CD4-positive, alpha-beta T cell treated with Interleukin-10 for 1 hour (primary cell): Measurements from ENCODE around the gene HOXD12.

Source experiments
- DNase-seq: peaks from one replicate; pipeline ENCODE4 v3.0.0-alpha.2; 2020

The HOXD12 gene

DNA sequence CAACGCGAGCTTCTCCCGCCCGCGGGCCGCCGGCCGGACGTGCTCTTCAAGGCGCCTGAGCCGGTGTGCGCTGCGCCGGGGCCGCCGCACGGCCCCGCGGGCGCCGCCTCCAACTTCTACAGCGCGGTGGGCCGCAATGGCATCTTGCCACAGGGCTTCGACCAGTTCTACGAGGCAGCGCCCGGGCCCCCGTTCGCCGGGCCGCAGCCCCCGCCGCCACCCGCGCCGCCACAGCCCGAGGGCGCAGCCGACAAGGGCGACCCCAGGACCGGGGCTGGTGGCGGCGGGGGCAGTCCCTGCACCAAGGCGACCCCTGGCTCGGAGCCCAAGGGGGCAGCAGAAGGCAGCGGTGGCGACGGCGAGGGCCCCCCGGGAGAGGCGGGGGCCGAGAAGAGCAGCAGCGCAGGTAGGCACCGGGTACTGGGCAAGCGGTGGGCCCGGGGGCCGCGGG is 8.2 kb downstream of the HOXD12 start:
- DNase-seq = no peak

DNA sequence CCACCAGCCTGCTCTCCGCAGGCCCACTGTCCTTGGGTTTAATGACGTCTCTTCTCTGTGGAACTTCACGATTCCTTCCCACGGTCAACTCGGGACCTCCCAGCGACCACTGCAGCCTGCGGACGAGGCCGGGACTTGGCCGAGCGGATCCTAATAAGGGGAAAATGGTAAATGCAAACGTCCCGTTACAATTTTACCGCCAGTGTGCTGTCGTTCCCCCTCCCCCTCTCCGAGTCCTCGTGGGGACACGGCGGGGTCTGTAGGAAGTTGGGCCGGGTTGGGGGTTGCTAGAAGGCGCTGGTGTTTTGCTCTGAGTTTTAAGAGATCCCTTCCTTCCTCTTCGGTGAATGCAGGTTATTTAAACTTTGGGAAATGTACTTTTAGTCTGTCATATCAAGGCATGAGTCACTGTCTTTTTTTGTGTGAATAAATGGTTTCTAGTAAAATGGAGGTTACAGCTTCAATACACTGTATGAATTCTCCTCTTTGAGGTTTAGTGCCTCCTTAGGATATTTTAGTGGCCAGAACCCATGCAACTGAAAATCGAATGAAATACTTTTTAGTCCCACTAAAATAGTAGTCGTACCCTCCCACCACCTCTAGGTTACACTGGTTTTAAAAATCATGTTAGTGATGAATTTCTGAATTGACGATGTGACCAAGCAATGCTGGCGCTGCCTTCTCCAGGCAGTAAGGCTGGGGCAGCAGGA is 9.8 kb downstream of the HOXD12 start:
- DNase-seq = no peak

DNA sequence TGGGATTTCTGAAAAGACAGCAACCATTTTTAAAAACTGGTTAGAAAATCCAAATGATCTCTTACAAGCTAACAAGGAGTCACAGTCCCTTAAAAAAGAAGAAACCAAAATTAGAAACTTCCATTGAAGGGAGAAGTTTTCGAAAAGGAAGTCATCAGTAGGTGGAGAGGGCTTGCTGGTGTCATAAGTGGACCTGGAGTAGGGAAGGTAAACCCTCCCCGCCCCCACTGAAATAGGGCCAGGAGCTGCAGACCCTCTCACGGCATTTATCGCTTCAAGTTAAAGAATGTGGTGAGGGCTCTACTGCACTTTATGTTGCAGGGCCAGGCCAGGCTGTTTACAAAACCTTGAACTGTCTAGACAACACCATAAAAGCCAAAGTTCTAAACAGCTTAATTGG is 10.4 kb downstream of the HOXD12 start:
- no peak for DNase-seq

DNA sequence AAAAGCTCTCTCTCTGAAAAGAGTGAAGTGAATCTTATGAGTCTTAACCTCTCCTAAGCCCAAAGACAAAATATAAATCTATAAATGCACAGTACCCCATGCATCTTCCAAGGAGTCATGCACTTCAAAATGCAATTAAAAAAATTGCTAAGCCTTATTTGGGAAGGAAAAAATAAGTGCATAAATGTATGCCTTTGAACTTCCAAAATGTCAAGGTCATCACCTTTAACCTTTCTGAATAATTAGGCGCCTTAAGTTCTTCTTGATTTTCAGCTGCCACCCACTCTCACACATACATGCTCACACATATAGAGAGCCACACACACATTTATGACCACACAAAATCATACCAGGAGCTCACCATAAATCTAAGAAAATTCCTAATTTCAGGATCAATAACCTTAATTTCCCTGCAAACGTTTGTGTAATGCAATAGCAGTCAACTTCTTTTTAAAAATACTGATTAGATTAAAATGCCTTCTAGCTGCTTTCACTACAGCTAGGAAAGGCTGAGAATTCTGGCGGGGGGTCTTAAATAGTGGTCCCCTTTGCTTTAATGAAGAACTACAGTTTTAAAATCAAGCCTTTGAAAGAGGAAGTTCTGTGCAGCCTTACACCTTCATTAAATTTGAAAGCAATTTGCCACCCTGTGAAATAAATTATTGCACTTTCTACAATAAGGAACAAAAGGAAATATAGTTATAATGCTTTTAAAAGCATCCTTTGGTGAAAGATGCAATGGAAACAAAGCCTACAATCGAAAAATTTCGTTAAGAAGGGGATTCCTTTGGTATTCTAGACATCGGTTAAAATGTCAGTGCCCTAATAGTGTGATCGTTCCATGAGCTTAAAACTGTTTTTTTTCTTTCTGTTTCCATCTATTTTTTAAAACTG is 11.1 kb downstream of the HOXD12 start:
- no peak for DNase-seq

DNA sequence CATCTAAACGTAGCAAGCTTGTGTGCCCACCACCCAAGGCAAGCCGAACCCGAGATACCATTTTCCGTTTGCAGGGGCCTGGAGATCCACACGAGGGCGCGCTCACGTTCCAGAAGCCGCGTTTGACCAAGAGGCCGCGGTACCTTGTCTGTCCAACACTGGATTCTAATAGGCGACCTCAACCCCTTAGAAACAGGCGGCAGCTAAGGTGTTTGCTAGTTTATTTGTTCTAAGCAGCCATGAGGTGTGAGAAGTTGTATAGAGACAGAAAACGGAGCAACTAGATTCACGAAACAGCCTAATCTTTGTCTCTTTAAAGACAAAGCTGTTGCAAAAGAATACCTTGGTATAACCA is 11.7 kb downstream of the HOXD12 start:
- no peak for DNase-seq

DNA sequence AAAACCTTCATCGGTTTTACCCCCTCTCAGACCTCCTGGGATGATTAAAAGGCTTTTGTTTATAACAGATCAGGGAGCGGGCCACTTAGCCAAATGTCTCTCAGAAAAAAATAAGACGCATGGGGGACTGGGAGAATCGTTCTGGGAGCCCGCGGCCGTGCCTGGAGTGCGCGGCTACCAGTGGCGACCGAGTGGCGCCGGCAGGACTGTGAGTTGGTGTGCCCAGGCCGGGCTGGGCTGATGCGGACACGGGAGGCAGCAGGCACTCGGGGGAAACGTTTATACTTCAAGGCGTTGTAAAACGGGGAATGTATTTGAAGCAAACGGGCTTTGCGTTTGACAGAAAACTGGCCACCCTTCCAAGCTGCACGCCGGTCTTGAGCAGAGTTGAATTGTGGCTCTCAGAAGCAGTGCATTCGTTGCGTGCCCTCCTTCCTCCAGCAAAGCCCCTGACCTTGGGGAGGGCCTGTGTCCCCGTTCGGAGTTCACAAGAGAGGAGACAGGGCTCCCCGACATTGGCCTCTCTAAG is 12.3 kb downstream of the HOXD12 start:
- no peak for DNase-seq

DNA sequence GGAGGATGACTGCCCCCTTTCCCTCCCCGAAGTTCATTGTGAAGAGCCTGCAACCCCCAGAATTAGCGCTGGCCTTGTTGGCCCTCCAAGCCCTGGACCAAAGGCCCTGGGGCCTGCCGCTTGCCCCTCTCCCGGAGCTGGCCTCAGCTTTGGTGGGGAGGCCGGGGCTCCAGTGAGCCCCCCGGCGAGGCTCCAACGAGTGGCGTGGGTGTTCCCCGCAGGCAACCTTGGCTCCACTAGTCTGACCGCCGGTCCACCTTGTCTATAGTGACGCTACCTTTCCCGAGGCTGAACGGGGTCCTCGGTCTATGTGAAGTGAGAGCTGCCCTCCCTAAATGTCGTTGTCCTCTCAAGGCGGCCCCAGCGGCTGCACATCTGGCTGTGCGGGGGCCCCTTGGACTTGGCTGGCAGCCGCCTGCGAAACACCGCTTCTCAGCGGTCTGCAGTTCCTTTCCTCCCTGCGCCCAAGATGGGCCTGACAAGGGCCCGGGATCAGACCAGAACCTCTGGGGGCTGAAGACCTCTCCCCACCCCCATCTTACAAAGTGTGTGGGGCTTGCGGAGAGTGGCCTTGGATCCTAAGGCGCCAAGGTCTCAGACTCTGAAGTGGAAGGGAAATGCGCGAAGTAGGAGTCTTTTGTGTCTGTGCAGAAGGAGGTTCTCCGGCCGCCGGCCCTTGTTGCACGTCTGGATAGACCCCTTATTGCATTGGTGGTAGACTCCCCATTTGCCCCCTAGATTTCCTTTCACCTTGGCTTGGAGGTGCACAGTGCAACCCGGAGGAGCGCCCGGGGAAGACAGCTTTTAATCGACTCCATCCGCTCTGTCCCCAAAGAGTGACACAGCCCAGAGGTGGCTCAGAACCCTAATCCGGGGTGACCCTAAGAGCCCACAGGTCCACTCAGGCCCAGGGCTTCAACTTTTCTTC is 13.0 kb downstream of the HOXD12 start:
- no peak for DNase-seq

DNA sequence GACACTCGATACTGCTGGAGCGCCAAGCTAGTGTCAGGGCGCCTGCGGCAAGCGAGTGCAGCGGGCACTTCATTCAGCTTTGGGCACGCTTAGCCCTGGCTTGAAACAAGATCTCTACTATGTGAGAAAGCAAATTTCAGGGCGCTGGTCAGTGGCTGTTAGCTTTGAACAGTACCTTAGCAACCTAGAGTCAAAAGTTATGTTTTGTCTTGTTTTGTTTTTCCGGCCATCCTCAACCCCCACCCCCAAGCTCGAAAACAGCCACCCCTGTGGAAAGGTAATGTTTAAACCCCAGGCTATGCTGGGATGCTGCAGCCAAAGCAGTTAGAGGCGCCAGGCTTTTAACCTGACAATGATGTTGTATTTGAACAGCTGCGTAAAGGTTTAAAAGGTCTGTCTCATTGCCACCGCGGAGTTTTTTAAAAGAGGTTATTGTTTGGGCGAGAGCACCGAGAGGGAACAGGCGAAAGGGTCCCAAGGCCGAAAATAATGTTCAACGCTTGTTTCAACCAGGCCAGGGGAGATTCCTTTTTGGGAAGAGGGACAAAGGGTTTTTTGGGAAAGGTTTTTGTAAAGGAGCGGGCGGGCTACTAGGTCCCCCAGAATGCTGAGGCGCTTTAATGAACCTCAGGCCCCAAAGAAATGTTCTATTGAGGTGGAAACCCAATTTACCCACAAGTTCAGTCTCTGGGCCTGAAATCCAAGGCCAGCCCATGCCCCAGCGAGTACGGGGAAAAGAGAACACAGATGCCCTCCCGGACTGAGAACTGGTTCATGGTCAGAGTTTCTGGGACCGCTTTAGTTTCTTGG is 14.7 kb downstream of the HOXD12 start:
- DNase-seq = no peak

DNA sequence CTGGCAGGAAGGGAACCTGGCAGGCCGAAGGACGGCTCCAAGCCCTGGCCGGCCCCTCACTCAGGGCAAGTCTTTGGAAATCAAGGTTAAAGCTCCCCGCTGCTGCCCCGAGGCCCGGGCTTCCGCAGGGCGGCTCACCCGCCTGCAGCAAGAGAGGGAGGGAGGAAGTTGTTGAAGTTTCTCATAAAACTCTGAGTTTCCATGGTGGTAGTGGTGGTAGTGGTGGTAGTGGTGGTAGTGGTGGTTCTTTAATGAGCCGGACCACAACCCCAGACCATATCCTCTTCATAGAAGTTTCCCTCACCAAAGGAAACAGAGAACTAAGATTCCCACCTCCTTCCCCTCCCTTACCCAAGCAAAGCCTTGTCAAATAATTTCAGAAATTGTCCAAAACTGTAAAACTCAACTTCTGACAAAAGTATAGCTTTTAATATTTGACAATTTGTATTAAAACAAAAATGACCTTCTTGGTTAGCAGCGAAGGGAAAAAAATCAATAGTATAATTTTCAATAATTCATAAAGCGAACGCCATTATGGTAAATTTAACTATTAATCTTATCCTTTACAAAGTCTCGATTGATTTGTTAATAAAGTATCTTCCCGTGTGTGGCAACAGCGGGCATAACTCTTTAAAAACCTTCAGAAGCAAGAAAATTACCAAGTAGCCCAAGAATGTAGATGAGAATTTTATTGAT is 15.5 kb downstream of the HOXD12 start:
- DNase-seq = no peak

DNA sequence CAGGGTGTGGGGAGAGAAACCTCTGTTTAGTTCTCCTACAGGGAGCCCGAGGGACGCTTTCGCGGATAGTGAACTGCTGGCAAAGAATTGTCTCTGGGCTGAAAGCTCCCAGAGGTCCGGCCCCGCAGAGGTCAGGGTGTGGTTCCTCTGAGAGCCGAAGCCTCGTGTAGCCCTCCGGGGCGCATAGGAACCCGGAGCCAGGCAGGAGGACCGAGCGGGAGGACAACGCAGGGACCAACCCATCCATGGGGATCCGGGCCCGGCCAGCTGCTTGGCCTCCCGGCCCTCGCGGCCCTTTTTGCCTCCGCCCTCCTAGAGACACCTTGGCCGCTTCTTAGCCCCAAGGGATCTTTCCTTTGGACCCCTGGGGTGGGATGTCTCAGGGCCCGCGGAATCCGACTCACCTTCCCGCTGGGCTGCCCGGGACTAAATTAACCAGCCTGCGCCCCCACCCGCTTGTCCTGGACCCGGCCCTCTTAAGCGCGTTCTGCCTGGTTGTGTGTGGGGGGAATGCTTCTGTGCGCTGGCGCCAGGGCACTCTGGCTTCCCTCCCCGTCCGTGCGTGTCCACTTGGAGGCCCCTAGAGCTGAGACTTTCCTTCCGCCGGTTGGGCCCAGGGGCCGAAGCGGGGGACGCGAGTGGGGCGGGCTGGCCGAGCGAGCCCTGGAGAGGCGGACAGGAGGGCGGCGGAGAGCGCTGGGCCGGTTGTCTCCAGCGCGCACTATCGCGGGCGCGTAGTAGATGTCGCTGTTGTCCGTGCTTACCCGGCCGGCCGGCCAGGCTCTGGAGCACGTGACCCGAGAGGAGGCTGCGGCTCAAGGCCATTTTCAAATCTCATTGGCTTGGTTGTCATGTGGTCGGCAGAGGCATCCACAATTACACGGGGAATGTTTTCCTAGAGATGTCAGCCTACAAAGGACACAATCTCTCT is 16.6 kb downstream of the HOXD12 start, which contains the start of gene HOXD10:
HOXD10 (plus strand) TSS at position 896 of the 931 bp plus-strand sequence. CDS start 56 bp downstream, outside the sequence.
- no peak for DNase-seq

DNA sequence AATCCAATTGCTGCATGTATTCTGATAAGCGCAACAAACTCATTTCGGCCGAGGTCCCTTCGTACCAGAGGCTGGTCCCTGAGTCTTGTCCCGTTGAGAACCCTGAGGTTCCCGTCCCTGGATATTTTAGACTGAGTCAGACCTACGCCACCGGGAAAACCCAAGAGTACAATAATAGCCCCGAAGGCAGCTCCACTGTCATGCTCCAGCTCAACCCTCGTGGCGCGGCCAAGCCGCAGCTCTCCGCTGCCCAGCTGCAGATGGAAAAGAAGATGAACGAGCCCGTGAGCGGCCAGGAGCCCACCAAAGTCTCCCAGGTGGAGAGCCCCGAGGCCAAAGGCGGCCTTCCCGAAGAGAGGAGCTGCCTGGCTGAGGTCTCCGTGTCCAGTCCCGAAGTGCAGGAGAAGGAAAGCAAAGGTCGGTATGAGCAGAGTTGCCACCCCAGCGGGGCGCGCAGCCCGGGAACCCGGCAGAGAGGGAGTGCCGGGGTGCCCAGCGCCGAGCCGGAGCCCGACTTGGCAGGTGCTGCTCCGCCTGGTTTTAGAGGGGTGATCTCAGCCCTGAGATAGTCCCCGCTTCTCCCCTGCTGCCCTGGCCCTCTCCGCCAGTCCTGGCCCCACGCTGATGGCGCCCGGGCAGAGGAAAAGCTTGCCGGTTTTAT is 17.7 kb downstream of the HOXD12 start:
- DNase-seq = no peak

DNA sequence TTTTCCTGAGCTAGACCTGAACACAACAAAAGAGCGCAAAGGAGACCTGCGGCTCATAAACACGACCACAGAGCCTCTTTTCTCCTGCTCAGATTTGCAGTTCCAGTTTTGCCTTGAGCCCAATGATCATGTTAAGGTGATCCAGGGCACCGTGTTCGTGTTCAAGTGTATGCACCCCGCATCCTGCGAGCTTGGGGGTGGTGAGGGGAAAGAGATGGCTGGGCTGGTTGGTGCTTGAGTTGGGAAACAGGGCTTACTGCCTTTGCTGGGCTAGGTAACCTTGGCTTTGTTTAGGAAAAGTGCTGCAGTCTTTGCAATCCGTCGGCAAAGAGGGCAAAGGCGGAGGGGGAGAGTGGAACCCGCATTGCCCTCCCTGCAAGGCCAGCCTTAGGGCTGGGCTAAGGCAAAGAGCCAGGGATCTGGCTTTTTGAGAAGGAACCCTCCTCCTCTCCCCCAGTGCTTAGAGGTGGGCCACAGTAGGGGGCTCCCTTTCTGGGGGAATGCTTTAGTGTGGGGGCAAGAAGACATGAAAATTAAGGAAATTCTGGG is 18.3 kb downstream of the HOXD12 start:
- DNase-seq = no peak

DNA sequence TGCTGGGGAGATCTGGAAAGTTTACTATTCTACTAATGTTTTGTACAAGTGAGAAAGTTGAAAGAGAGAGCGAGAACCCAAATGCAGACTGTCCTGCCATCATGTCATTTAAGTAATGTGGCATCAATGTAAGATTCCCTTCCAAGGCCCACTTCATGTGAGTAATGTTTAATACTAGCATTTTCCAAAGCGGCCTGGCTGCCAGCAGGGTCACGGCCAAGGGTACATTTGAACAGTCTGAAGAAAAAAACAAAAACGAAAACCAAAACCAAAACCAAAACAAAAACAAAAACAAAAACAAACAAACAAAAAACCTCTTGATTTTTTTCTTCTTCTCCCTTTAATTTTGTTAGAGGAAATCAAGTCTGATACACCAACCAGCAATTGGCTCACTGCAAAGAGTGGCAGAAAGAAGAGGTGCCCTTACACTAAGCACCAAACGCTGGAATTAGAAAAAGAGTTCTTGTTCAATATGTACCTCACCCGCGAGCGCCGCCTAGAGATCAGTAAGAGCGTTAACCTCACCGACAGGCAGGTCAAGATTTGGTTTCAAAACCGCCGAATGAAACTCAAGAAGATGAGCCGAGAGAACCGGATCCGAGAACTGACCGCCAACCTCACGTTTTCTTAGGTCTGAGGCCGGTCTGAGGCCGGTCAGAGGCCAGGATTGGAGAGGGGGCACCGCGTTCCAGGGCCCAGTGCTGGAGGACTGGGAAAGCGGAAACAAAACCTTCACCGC is 19.2 kb downstream of the HOXD12 start:
- DNase-seq = no peak

DNA sequence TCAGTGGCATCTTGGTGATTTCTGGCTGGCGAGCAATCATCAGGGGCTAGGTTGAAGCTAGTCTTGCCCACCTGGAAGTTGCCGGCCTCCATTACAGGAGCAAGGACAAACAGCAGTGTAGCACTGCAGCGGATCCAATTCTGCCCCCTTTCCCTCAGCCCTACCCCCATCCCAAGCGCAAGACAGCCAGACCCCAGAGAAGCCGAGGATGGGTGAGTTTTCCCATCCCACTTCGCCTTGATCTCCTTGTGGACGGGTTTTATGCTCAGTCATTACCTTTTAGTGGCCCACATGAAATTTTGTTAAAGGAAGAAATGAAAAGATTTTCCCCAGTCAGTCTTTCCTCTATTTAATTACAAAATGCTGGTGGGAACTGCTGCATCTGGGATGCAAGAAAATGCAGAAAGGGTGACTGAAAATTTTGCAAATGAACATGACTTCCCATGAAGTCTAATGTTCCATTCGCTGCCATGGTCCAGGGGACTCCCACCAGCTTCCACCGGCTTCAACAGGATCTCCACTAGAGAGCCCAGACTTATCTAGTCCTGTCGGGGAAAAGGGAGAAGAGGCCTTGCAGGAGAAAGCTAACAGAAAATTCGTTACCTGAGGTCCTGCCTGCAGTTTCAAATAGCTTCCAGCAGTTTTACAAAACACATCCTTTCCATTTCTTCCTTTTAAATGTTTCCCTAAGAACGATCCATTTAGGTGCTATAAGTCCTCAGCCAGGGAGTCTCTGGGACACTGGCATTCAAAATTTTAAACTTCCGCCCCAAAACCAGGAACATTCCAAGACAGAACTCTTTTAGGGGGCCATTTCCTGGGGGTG is 21.0 kb downstream of the HOXD12 start:
- no peak for DNase-seq

DNA sequence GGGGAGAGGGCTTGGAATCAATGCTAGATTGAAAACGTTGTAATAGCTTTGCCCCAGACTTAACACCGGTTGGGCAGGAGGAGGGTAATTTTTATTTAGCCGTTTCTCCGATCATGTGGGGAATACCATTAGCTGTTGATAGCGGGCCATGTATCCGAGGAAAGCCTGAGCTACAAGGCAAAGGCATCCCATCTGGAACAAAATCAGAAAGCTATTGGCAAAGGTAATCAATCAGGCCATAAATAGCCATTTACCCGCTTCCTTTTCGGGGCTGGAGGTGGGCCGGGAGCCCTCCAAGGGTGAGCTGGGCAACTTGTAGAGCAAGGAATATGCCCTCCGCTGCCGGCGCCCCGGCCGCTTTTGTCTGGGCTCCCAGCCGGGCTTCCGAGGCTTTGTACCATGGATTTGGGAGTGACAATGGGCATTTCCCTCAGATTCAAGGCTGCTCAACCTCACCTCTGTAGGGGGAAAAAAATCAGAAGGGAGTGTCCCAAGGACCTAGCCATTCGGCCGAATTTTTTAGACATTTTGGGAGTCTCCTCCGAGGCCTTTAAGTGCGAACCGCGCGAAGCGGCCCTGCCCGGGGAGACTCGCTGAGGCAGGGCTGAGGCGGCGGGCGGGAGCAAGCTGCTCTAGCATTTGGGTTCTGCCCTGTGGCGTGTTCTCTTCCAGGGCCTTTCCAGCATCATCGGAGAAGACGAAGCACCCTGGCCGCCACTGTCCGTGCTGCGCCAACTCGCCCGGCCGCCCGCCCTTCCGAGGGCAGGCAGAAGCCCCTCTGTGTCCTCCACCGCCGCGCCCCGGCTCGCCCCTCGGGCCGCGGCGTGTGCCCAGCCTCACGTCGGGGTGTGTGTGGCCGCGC is 21.8 kb downstream of the HOXD12 start:
- no peak for DNase-seq

DNA sequence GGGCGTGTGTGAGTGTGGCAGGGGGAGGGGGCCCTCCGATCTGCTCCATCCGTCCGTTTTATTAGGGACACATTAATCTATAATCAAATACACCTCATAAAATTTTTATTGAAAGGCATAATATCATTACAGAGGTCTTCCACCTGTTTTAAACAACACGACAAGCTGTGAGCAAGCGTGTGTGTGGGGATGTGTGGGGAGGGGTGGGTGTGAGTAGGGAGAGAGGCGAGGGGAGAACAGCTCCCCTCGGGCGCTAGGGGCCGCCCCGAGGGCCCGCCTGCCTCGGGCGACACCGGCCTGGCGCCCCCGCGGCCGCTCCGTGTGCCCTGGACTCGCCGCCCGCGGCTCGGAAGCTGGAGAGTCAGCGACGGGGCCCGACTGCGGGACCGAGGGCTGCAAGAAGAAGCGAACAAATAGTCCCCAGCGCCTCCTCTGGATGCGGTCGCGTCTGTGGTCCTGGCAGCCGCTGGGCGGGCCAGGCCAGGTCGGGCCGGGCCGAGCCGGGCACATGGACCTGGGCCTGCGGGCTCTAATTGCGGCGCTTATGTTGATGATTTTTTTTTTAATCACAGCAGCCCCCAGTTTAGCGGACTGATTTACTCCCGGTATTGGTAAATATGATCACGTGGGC is 22.6 kb downstream of the HOXD12 start:
- DNase-seq = no peak
